SK-N-MC (cell line): ENCODE results near the gene MAP3K8.

Experiments used
- EZH2 ChIP-seq: fragments of 200-600 bp; sonication (generic); IDR thresholded peaks from one replicate; pipeline ENCODE4 v1.6.1; 2017; ENCODE audit warnings: antibody characterized with exemption
- POLR2AphosphoS5 ChIP-seq: IDR thresholded peaks from 2 replicates; pipeline ENCODE4 v1.6.1; 2012; ENCODE audit warnings: mild to moderate bottlenecking, low read depth, low read length, borderline replicate concordance

GRCh38 chr10:30387646-30388243 lies 46.2 kb upstream of the MAP3K8 start:
- TF ChIP-seq POLR2AphosphoS5: no peak
- TF ChIP-seq EZH2: no peak
